Ishikawa (cell line): ENCODE results near the gene SLC49A4.

Experiments used
- CEBPB ChIP-seq: IDR thresholded peaks from 2 replicates; pipeline ENCODE4 v1.6.1; 2012
- CREB1 ChIP-seq: IDR thresholded peaks from 2 replicates; pipeline ENCODE4 v1.6.1; 2012; ENCODE audit warnings: low read depth
- EGR1 ChIP-seq: IDR thresholded peaks from 2 replicates; pipeline ENCODE4 v1.6.1; 2012
- EP300 ChIP-seq: IDR thresholded peaks from 2 replicates; pipeline ENCODE4 v1.6.1; 2012; ENCODE audit warnings: borderline replicate concordance
- FOXM1 ChIP-seq: IDR thresholded peaks from 2 replicates; pipeline ENCODE4 v1.6.1; 2012; ENCODE audit warnings: low read depth, borderline replicate concordance
- MAX ChIP-seq: IDR thresholded peaks from 2 replicates; pipeline ENCODE4 v1.6.1; 2012
- NFIC ChIP-seq: IDR thresholded peaks from 2 replicates; pipeline ENCODE4 v1.6.1; 2012
- RAD21 ChIP-seq: IDR thresholded peaks from 2 replicates; pipeline ENCODE4 v1.6.1; 2012; ENCODE audit warnings: low read depth
- TAF1 ChIP-seq: IDR thresholded peaks from 2 replicates; pipeline ENCODE4 v1.6.1; 2012; ENCODE audit warnings: low read depth, mild to moderate bottlenecking
- TCF12 ChIP-seq: IDR thresholded peaks from 2 replicates; pipeline ENCODE4 v1.6.1; 2012; ENCODE audit warnings: low read depth
- TEAD4 ChIP-seq: IDR thresholded peaks from 2 replicates; pipeline ENCODE4 v1.6.1; 2012
- YY1 ChIP-seq: IDR thresholded peaks from 2 replicates; pipeline ENCODE4 v1.6.1; 2012; ENCODE audit warnings: low read depth
- ZBTB7A ChIP-seq: IDR thresholded peaks from 2 replicates; pipeline ENCODE4 v1.6.1; 2012; ENCODE audit warnings: low read depth
- TF ChIP-seq, protein P1 (sequence below): IDR thresholded peaks from 2 replicates; pipeline ENCODE4 v1.6.1; 2012; ENCODE audit warnings: low read depth, mild to moderate bottlenecking
- TF ChIP-seq, protein P2 (sequence below): IDR thresholded peaks from 2 replicates; pipeline ENCODE4 v1.6.1; 2012

The SLC49A4 gene

DNA sequence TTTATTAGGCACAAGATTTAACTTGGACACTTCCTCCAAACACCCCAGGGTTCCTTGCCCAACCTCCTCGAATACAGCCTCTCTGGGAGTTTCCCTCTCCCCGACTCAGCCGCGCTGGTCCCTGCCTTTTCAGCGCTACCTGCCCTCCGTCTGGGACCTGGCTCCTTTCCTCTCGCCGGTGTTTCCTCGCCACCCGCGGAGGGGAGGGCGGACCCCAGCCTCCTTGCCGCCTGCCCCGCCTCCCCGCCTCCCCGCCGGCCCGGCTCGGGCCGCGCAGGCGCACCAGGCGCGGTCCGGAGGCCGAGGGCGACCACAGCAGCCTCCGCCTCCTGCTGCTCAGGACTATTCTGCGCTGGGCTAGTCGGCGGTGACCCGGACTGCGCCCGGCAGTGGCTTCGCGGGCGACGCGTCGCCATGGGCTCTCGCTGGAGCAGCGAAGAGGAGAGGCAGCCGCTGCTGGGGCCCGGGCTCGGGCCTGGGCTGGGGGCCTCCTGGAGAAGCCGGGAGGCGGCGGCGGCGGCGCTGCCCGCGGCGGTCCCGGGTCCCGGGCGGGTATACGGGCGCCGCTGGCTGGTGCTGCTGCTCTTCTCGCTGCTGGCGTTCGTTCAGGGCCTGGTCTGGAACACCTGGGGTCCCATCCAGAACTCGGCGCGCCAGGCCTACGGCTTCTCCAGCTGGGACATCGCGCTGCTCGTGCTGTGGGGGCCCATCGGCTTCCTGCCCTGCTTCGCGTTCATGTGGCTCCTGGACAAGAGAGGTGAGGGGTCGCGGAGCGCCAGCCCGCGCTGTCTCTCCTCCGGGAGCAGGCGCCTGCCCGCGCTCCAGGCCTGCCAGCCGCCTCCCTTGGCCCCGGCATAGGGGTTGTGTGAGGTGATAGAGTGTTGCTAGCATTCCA, at the start of gene SLC49A4:
Gene SLC49A4, plus strand, starts transcription at position 291 of the 895 bp plus-strand sequence. Its CDS starts 124 bp downstream, at position 415.
- TF ChIP-seq TAF1 (peak; percentile 64; the same call in 1 of the 2 replicates), MAX (peak; percentile 42; the same call in 1 of the 2 replicates), ZBTB7A (0 out of 2 replicates have a peak, but pooled peaks have one; percentile 11), EP300 (no peak), FOXM1 (no peak)
- TF ChIP-seq, protein P1, sequence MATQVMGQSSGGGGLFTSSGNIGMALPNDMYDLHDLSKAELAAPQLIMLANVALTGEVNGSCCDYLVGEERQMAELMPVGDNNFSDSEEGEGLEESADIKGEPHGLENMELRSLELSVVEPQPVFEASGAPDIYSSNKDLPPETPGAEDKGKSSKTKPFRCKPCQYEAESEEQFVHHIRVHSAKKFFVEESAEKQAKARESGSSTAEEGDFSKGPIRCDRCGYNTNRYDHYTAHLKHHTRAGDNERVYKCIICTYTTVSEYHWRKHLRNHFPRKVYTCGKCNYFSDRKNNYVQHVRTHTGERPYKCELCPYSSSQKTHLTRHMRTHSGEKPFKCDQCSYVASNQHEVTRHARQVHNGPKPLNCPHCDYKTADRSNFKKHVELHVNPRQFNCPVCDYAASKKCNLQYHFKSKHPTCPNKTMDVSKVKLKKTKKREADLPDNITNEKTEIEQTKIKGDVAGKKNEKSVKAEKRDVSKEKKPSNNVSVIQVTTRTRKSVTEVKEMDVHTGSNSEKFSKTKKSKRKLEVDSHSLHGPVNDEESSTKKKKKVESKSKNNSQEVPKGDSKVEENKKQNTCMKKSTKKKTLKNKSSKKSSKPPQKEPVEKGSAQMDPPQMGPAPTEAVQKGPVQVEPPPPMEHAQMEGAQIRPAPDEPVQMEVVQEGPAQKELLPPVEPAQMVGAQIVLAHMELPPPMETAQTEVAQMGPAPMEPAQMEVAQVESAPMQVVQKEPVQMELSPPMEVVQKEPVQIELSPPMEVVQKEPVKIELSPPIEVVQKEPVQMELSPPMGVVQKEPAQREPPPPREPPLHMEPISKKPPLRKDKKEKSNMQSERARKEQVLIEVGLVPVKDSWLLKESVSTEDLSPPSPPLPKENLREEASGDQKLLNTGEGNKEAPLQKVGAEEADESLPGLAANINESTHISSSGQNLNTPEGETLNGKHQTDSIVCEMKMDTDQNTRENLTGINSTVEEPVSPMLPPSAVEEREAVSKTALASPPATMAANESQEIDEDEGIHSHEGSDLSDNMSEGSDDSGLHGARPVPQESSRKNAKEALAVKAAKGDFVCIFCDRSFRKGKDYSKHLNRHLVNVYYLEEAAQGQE: no peak

- no peak for TF ChIP-seq RAD21
- TF ChIP-seq CREB1: no peak
- TF ChIP-seq CEBPB: no peak
- TF ChIP-seq TEAD4: no peak
- TF ChIP-seq, protein P1: no peak
- TF ChIP-seq, protein P2, sequence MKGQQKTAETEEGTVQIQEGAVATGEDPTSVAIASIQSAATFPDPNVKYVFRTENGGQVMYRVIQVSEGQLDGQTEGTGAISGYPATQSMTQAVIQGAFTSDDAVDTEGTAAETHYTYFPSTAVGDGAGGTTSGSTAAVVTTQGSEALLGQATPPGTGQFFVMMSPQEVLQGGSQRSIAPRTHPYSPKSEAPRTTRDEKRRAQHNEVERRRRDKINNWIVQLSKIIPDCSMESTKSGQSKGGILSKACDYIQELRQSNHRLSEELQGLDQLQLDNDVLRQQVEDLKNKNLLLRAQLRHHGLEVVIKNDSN: no peak
- TF ChIP-seq EP300: no peak
- no peak for TF ChIP-seq YY1
- no peak for TF ChIP-seq TCF12
- no peak for TF ChIP-seq ZBTB7A
- TF ChIP-seq MAX: no peak
- TF ChIP-seq FOXM1: no peak
- TF ChIP-seq TAF1: no peak
Observed at GRCh38 chr3:122745369-122746021, 49.4 kb upstream of the SLC49A4 start.

GRCh38 chr3:122748347-122748746, 46.5 kb upstream of the SLC49A4 start:
- TF ChIP-seq CEBPB: no peak
- no peak for TF ChIP-seq YY1
- TF ChIP-seq CREB1: no peak
- no peak for TF ChIP-seq TEAD4

GRCh38 chr3:122754929-122755328, 39.9 kb upstream of the SLC49A4 start:
- TF ChIP-seq RAD21: peak; percentile 86
- TF ChIP-seq, protein P2: no peak

DNA sequence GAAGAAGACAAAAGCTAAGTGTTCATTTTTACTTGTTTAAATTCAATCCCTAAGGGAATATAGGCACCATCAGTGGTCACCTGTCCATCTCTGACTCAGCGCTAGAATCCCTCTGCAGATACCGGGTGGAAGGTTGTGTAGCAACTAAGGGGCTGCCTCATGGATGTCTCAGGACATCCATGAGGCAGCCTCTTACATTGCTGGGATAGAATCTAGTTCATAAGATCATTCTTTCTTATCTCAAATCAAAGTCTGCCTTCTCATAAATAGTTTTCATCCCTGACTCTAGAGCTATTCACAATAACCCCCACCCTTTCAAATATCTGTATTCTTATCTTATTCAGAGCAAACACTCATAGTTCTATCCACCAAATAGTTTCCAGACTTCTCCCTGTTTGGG, 39.4 kb upstream of the SLC49A4 start:
- TF ChIP-seq CREB1 (no peak), ZBTB7A (no peak), TCF12 (no peak)

GRCh38 chr3:122758877-122759560, 35.9 kb upstream of the SLC49A4 start:
- TF ChIP-seq TEAD4: no peak
- no peak for TF ChIP-seq CREB1
- TF ChIP-seq RAD21: no peak
- no peak for TF ChIP-seq TCF12
- TF ChIP-seq FOXM1: no peak
- TF ChIP-seq MAX: no peak
- TF ChIP-seq ZBTB7A: no peak
- no peak for TF ChIP-seq EP300
- TF ChIP-seq YY1: no peak
- TF ChIP-seq NFIC: no peak
- no peak for TF ChIP-seq CEBPB
- TF ChIP-seq, protein P2: no peak
- TF ChIP-seq TAF1: no peak
- TF ChIP-seq, protein P1: no peak
- no peak for TF ChIP-seq EGR1
